Stomach (tissue), 4 donors: Measurements from ENCODE around the gene ELF5.

Experiments used
- CTCF ChIP-seq, 7 experiments: fragments of 450-650 bp in 4 of 7; fragments of 200-600 bp in 3 of 7; sonication (generic) in 3 of 7; IDR thresholded peaks; one replicate each; pipeline ENCODE4 v1.5.1; 2016 to 2019; ENCODE audit warnings: antibody characterized with exemption in 7 of 7, control low read depth in 2 of 7, mild to moderate bottlenecking in 1 of 7
- POLR2A ChIP-seq, 4 donors: fragments of 450-650 bp; IDR thresholded peaks; one replicate each; pipeline ENCODE4 v1.6.1; 2016; ENCODE audit warnings: antibody characterized with exemption in 4 of 4, control low read depth in 2 of 4, mild to moderate bottlenecking in 1 of 4, moderate library complexity in 1 of 4
- POLR2AphosphoS5 ChIP-seq, 3 donors: sonication (generic); formaldehyde crosslinking; IDR thresholded peaks; one replicate each; pipeline ENCODE4 v1.6.1; 2016; ENCODE audit warnings: antibody characterized with exemption in 3 of 3

GRCh38 chr11:34448223-34448994 lies 65.2 kb downstream of the ELF5 start:
- no peak for TF ChIP-seq CTCF (IDR thresholded peaks at IDR 0.05)
- TF ChIP-seq POLR2A (IDR thresholded peaks at IDR 0.05): no peak
- TF ChIP-seq POLR2AphosphoS5 (IDR thresholded peaks at IDR 0.05): no peak
